AG04450 (cell line): ENCODE results near the gene LSM3. TPM values are rescaled to one million over a fixed set of nuclear protein-coding genes. Genes with fewer than 3 reads are reported as not detected.
A peak's percentile ranks its signal among the peaks of the same experiment; 100 is the strongest.

Experiments
- CTCF ChIA-PET: fragments of 300-600, 350-600 bp; formaldehyde crosslinking; extraction: SDS; loops from one replicate; lab custom pipeline; 2022; ENCODE audit warnings: antibody characterized with exemption, inconsistent platforms; lab: Charles Lee
- POLR2A ChIA-PET: fragments of 350-600 bp; formaldehyde crosslinking; extraction: SDS; loops from one replicate; lab custom pipeline; 2021; ENCODE audit warnings: antibody characterized with exemption, inconsistent platforms; lab: Yijun Ruan, JAX
- DNase-seq: peaks from one replicate; pipeline ENCODE4 v3.0.0-alpha.2; 2011; ENCODE audit warnings: low read depth, low spot score
- H3K27ac ChIP-seq: one replicate; pipeline ENCODE4 v1.5.1; 2012; ENCODE audit warnings: low read depth, low read length, control low read depth
- H3K27me3 ChIP-seq: one replicate; pipeline ENCODE4 v1.6.0; 2012; ENCODE audit warnings: low read length; ENCODE audit not compliant: control insufficient read depth, insufficient read depth
- H3K4me3 ChIP-seq: 2 replicates; pipeline ENCODE4 v1.5.1; 2011; ENCODE audit warnings: mild to moderate bottlenecking, low read depth, low read length, control low read depth
- H3K9me3 ChIP-seq: 2 replicates; pipeline ENCODE4 v1.5.1; 2012; ENCODE audit warnings: low read length; ENCODE audit not compliant: control insufficient read depth, insufficient read depth
- CTCF ChIP-seq: IDR thresholded peaks from 2 replicates; pipeline ENCODE4 v1.5.1; 2011; ENCODE audit warnings: low read depth, low read length, control low read depth, inconsistent platforms
- polyA plus RNA-seq: library from polyadenylated mRNA; depleted of rRNA; stranded (reverse); fragments of >200 nt; gene quantifications from 2 replicates; pipeline ENCODE4 v1.2.3, GENCODE V29; 2011

LSM3 gene
- polyA plus RNA-seq, 1 experiment = 11.9 TPM

- ChIA-PET CTCF (interaction anchor here (2.5 kb wide), 1 partner anchor 11 kb away, joined by 9 read pairs; no protein-coding TSS in a partner anchor), POLR2A (no interaction called here)
- no peak for DNase-seq
- TF ChIP-seq CTCF = no peak
- no peaks in the 10 kb centered on the region for H3K27me3 ChIP-seq
- H3K4me3 ChIP-seq = no peak overlapping the region
- no peak overlapping the region for H3K27ac ChIP-seq
- H3K9me3 ChIP-seq = no peaks in the 10 kb centered on the region
Measured at GRCh38 chr3:14151471-14152083, 27.0 kb upstream of the LSM3 start.

GRCh38 chr3:14152233-14152962 lies 26.2 kb upstream of the LSM3 start:
- DNase-seq = no peak
- POLR2A ChIA-PET = no interaction called here
- no peaks in the 10 kb centered on the region for H3K27me3 ChIP-seq
- no peaks in the 10 kb centered on the region for H3K9me3 ChIP-seq
- H3K4me3 ChIP-seq = no peak overlapping the region
- TF ChIP-seq CTCF = peak; percentile 30
- H3K27ac ChIP-seq = no peak overlapping the region
- CTCF ChIA-PET = interaction anchor here (0.9 to 2.5 kb wide), 5 partner anchors 8 to 256 kb away, joined by 3 to 9 read pairs (median 4); no protein-coding TSS in a partner anchor

GRCh38 chr3:14152963-14153355 lies 25.7 kb upstream of the LSM3 start:
- Histone ChIP-seq H3K9me3 (no peaks in the 10 kb centered on the region), H3K27me3 (no peaks in the 10 kb centered on the region), H3K27ac (no peak overlapping the region), H3K4me3 (no peak overlapping the region)
- DNase-seq = no peak
- no peak for TF ChIP-seq CTCF
- POLR2A ChIA-PET = no interaction called here
- CTCF ChIA-PET = interaction anchor here (0.9 to 2.5 kb wide), 5 partner anchors 8 to 256 kb away, joined by 3 to 9 read pairs (median 4); no protein-coding TSS in a partner anchor

- CTCF ChIA-PET = interaction anchor here (1.0 to 2.5 kb wide), 3 partner anchors 9 to 50 kb away, joined by 4 to 9 read pairs (median 5); no protein-coding TSS in a partner anchor
- POLR2A ChIA-PET = no interaction called here
Measured at GRCh38 chr3:14153663-14154062, 25.0 kb upstream of the LSM3 start.

More at GRCh38 chr3:14153663-14154062, 25.0 kb upstream of the LSM3 start:
- Histone ChIP-seq H3K9me3 (no peaks in the 10 kb centered on the region), H3K27ac (no peak overlapping the region), H3K27me3 (no peaks in the 10 kb centered on the region), H3K4me3 (no peak overlapping the region)
- DNase-seq = no peak
- no peak for TF ChIP-seq CTCF
